Ovary (tissue), 3 donors: Measurements from ENCODE around the gene IQGAP2.

ENCODE experiments used
- CTCF ChIP-seq, 3 donors: fragments of 450-650 bp in 2 of 3; fragments of 200-600 bp in 1 of 3; IDR thresholded peaks; one replicate each; pipeline versions ENCODE4 v1.5.1 to v1.8.0; 2016 to 2022; ENCODE audit warnings: antibody characterized with exemption in 3 of 3, mild to moderate bottlenecking in 1 of 3
- POLR2A ChIP-seq: fragments of 450-650 bp; IDR thresholded peaks from one replicate; pipeline ENCODE4 v1.6.1; 2017; ENCODE audit warnings: antibody characterized with exemption, mild to moderate bottlenecking, moderate library complexity
- donor health status: DM: no; HTN: no; CAD: no.

GRCh38 chr5:76517334-76517733 is 114.2 kb downstream of the IQGAP2 start:
- TF ChIP-seq POLR2A (no peak), CTCF (IDR thresholded peaks at IDR 0.05) (no peak)
